Measurements from ENCODE around the gene C10orf53.

DNA sequence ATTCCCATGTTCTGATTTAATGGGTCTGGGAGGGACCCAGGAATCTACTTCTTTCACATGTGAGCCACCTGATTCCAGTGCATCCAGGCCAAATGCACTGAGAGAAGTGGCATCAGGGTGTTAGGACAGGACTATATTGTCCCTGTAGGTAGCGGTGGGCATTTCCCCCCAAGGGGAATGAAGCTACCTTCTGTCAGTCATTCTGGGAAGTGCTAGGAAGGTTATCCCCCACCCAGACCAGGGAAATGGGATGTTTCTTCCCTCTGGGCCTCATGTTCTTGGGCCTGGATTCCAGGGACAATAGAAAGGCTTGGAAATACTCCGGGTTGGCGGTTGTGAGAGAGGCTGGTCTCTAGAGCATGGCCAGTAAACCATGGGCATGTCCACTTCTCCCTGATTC, 20.8 kb downstream of the C10orf53 start:
- TF ChIP-seq POLR2AphosphoS5 (IDR thresholded peaks at IDR 0.05; ENCODE audit: borderline replicate concordance, low read depth, low read length) = no peak
- TF ChIP-seq EZH2 (IDR thresholded peaks at IDR 0.05) = no peak
- no peak for TF ChIP-seq FOXP2 (optimal IDR thresholded peaks at IDR 0.05; ENCODE audit: control extremely low read depth, extremely low read length, insufficient read depth)
